CD4-positive, alpha-beta T cell treated with Interleukin-12 subunit alpha and Interleukin-12 subunit beta, for 1 hour (primary cell): ENCODE measurements around the gene SPCS3.
A peak's percentile ranks its signal among the peaks of the same experiment; 100 is the strongest.
"Not testable (repeated sequence)": the region's sequence is repeated elsewhere in the genome, so short reads cannot be mapped to it uniquely, and the experiment has no call there.

ENCODE experiments used
- DNase-seq: peaks from one replicate; pipeline ENCODE4 v3.0.0-alpha.2; 2020

The SPCS3 gene

DNA sequence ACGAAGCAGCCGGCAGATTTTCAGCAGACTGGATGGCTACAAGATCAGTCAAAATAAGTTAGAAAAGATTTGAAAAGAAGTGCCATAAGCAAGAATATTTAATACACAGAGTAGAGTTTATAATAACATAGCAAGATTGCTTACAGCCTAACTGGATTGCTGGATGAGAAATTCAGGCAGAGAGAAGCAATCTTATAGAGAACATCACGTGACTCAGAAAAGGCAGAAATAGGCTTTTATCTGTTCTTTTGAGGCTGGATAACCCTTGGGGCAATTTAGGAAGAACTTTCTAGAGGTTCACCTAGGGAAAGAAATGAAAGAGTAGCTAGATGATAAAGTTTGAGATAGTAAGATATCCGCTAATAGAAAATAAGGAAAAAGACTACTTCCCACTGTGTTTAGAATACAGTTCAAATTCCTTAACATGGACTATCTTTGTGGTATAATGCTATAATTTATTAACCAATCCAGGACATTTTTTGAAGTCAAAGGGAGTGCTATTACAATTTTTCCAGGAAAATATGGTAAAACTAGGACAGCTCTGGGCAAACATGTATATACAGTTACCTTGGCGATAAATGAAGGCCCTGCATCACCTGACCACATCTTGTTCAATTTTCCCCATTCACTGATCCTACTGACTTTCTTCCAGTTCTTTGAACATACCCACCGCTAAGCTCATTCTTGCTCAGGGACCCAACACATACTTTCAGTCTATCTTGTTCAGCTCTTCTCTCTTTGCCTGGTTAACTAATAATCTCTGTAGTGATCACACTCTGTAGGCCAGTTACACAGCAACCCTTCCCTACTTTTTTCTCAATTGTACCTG lies 12.7 kb upstream of the SPCS3 start:
- DNase-seq: no peak

GRCh38 chr4:176307666-176307930 lies 12.2 kb upstream of the SPCS3 start:
- DNase-seq: no peak

DNA sequence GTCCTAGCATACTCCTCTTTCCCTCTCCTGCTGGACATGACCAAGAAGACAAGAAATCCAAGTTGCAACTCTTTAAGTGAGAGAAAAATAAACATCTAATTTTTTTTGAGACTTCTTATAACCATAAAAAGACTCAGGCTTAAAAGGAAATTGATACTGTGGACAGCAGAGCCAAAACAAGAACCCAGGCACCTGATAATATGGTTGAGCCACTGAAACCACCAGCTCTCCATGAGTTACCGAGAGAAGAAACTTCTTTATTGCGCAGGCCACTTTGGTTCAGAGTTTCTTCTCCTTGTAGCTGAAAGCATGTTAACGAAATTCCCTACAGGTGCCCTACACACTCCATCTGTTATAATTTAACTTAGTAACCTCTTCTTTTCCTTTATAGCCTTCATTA lies 11.3 kb upstream of the SPCS3 start:
- no peak for DNase-seq

DNA sequence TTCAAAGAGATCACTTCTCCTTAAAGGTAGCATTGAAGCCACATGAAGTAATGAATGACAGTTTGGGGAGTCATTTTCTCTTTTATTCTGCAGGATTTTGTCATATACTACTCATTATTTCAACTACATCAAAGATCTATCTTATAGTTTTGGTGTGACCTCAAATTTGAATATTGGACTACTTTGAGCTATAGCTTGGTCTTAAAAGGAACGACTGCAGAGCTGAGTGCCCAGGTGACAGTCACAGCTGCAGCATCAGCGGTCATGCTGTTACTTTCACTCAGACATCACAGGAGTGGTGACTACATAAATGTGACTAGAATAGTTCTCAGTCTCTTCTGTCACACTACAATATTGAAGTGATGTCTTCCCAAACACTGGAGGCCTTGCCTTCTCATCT lies 10.7 kb upstream of the SPCS3 start:
- DNase-seq: no peak

DNA sequence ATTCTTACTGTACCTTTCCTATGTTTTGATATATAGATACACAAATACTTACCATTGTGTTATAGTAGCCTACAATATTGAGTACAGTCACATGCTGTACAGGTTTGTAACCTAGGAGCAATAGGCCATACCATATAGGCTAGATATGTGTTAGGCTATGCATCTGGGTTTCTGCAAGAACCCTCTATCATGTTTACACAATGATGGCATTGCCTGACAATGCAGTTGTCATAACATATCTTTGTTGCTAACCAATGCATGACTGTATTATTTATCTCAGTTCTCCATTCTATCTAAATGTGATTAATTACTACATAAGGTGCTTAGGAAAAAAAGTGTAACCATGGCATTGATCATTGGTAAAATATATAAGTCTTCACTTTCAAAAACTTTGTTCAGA lies 10.0 kb upstream of the SPCS3 start:
- DNase-seq: no peak

GRCh38 chr4:176313596-176314336 lies 6.0 kb upstream of the SPCS3 start:
- DNase-seq: no peak

DNA sequence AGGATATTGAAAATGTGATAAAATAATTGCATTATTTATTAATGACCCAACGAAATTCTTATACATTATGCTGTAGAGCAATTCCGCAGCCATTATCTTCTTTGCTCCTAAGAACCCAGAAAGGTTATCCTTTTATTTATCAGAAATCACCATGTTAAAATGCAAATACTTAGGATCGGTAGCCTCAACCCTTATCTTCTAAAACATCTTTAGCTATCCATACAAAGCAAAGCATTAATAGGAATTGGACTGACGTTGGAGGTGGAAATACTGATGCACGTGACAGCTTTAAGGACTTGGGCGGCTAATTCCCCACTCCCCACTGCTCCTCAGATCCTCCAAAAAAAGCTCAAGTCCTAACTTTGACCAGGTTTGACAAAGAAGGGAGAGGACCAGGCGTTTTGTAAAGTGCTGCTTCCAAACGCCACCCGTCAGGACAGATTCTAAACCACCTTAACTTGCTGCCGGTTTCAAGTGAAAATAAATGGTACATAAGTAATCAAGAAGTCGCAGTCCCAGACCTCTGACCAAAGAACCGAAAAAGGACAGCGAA lies 539 bp upstream of the SPCS3 start:
- no peak for DNase-seq

- DNase-seq: peak; percentile 88
Measured at GRCh38 chr4:176320340-176320975, 692 bp downstream of the SPCS3 start.

GRCh38 chr4:176320976-176321361 lies 1.2 kb downstream of the SPCS3 start:
- no peak for DNase-seq

- DNase-seq: no peak
Measured at GRCh38 chr4:176321589-176321988, 1.8 kb downstream of the SPCS3 start.

GRCh38 chr4:176323511-176324160 lies 3.9 kb downstream of the SPCS3 start:
- no peak for DNase-seq

DNA sequence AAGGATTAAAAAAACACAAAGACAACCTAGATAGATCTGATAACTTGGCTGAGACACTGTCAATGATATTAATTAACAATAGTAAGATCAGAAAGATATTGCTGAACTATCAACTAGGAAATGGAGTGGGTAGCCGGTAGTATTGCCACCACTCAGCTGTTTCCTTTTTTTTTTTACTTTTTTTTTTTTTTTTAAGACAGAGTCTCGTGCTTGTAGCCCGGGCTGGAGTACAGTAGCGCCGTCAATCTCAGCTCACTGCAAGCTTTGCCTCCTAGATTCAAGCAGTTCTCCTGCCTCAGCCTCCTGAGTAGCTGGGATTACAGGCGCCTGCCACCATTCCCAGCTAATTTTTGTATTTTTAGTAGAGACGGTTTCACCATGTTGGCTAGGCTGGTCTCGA lies 5.1 kb downstream of the SPCS3 start:
- not testable (repeated sequence) for DNase-seq

DNA sequence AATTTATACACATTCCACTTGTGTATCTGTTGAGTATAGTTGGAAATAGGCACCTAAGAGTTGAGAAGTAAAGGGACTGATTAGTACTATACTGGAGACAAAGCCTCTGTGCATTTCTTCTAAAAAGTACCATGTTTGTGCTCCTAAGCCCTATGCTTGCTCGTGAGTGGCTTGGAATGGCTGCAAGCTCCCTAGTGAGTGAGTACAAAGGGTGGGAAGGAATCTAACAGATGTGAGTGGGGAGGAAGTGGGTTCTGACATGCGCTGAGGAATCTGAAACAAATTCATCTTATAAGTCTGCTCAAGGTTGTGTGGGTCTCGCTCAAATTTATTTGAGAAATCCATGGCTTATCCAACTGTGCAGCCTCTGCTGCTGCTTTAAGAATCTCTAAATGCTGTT lies 13.3 kb downstream of the SPCS3 start:
- DNase-seq: no peak

DNA sequence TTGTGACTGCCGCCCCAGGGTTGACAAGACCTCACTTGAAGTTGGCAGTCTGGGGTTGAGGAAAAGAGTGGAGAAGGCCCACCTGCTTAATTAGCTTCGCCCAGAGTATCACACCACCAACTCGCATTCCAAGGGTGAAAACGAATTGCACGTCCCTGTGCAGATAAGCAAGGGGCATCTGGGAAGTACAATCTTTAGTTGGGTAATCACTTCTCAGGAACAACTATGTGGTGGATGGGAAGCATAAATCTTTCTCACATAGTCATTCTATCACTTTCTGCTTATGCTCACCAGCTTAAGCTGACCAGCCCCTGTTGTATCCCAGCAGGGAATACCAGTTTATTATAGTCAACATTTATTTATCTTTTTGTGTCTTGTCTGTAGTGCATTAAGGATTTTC lies 14.3 kb downstream of the SPCS3 start:
- DNase-seq: no peak

- DNase-seq: no peak
Measured at GRCh38 chr4:176335421-176335820, 15.7 kb downstream of the SPCS3 start.

DNA sequence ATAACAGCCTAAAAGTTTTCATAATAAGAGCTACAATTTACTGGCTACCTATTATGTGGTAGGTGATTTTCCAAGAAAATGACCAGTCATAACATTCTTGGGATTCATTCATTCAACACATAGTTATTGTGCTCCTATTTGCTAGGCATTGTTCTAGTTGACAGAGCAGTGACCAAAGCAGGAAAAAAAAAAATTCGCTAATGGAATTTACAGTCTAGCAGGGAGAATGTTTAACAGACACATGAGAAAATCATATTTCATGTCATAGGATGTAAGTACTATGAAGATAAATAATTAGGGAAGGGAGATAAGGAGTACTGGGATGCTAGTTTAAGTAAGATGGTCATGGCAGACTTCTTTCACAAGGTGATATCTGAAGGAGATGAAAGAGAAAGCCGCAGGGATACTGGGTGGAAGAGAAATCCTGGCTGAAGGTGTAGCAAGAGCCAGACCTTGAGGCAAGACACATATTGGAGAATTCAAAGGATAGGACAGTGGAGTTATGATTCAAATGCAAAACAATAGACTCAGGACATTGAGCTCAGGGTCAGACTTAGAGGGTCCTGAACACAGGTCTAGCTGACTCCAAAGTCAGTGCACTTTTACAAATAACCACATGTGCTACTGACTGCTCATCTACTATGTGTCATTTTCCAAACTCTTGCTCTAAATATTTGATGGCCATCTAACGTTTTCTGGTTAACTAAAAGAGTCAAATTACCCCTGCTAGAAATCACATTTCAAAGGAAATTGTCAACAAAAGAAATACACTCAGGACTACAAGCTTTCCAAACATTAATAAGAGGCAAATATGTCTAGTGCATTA lies 20.4 kb downstream of the SPCS3 start:
- DNase-seq: no peak

GRCh38 chr4:176340871-176341685 lies 21.3 kb downstream of the SPCS3 start:
- DNase-seq: peak; percentile 42

GRCh38 chr4:176342384-176342783 lies 22.6 kb downstream of the SPCS3 start:
- no peak for DNase-seq

- DNase-seq: no peak
Measured at GRCh38 chr4:176343286-176343685, 23.5 kb downstream of the SPCS3 start.

GRCh38 chr4:176345346-176345745 lies 25.6 kb downstream of the SPCS3 start:
- DNase-seq: not testable (repeated sequence)

DNA sequence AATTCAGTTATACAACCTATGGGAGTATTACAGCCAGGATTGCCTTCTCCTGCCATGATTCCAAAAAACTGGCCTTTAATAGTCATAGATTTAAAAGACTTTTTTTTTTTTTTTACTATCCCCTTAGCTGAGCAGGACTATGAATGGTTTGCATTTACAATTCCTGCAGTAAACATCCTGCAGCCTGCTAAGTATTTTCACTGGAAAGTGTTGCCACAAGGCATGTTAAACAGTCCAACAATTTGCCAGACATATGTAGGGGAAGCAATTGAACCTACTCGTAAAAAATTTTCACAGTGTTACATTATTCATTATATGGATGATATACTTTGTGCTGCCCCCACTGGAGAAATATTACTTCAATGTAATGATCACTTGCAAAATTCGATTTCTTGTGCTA lies 27.1 kb downstream of the SPCS3 start:
- not testable (repeated sequence) for DNase-seq

GRCh38 chr4:176350671-176351070 lies 30.9 kb downstream of the SPCS3 start:
- no peak for DNase-seq
